GM10847 (cell line): ENCODE data around the gene MMP21.

Experiments
- POLR2A ChIP-seq: IDR thresholded peaks from 2 replicates; pipeline ENCODE4 v1.6.1; 2011; ENCODE audit not compliant: insufficient read length; ENCODE audit errors: extremely low read depth

MMP21 gene

DNA sequence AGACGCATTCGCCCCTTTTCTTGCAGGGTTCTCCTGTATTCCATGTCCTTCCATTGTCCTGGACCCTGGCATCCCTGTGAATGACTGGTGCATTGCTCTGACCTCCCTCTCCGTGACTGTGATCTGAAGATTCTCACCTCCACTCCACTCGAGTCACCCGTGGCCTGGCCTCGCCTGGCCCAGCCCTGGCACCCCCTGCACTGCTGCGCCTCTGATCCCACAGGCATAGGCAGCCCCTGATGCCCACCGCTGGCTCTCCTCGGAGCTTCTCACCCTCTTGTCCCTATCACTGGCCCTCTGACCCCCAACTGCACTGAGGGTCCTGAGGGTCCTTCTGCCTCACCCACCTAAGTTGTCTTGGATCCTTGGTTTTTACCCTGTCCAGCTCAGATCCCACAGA lies 2.2 kb upstream of the MMP21 start:
- no peak for TF ChIP-seq POLR2A

DNA sequence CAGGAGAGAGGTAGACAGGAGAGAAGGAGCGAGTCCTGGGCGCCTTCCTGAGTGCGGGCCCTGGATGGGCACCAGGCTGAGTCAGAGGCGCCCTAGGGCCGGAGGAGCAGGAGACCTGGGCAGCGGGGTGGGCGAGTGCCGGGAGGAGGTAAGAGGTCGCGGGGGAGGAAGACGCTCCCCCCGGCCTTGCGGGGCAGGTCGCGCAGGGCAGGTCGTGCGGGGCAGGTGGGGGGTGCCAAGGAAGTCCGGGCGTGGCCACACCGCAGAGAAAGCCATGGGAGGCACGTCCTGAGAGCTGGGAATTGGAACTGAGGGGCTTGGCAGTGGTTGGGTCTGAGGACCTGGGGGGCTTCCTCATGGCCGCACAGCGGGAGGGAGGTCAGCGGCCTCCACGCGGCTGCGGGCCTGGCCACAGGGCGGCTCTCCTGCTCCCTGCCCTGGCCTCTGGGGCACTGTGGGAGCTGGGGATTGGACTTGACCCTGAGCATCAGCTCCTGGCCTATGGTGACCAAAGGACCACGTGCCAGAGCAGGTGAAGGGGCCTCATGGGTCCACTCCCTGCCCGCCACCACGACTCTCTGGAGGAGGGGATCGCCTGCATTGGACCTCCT lies 935 bp downstream of the MMP21 start:
- TF ChIP-seq POLR2A, result no peak

DNA sequence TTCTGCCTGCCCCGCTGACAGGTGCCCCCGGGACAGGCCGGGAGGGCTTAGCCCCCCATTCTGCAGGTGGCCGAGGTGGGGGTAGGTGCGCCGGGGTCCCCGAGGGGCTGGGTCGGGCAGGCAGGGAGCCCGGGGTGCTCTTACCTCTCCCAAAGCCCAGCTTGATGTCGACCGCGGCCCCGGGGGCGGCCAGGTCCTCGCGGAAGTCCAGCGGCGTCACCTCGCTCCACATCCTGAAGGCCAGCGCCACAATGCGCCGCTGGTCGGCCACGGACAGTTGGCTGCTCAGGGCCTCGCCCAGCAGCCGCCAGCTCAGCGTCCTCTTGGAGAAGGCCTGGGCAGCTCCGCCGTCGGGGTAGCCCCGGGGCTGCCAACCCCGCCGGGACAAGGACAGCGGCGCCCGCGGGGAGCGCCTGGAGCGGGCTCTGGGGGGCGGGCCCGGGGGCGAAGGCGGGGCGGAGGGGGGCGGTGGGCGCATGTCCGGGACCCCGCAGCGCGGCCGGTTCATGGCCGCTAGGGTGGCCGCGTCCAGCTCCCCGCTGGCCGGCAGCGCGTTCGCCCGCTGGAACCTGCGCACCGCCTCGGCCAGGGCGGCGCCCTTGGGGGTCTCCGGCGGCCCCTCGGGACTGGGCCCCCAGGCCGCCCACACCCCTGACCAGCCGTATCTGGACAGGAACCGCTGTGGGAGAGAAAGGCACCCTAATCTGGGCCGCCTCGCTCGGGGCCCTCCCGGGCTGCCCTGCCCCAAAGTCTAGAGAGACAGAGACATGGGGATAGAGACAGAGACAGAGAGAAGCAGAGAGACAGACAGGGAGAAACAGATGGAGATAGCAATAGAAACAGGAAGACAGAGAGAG lies 1.7 kb downstream of the MMP21 start:
- no peak for TF ChIP-seq POLR2A

DNA sequence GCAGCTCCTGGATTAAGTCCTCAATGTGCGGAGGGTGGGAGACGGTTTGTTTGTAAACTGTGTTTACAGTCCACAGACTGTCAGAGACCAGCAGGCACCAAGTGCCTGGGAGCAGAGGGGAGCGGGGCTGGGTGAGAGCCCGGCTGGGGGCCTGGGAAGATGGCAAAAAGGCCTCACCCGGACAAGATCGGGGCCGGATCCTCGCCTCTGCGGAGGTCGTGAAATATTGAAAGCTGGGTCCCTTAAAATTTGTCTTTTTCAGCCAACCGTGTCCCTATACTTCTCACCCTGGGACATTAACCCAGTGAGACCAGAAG lies 2.8 kb downstream of the MMP21 start:
- TF ChIP-seq POLR2A, result no peak

DNA sequence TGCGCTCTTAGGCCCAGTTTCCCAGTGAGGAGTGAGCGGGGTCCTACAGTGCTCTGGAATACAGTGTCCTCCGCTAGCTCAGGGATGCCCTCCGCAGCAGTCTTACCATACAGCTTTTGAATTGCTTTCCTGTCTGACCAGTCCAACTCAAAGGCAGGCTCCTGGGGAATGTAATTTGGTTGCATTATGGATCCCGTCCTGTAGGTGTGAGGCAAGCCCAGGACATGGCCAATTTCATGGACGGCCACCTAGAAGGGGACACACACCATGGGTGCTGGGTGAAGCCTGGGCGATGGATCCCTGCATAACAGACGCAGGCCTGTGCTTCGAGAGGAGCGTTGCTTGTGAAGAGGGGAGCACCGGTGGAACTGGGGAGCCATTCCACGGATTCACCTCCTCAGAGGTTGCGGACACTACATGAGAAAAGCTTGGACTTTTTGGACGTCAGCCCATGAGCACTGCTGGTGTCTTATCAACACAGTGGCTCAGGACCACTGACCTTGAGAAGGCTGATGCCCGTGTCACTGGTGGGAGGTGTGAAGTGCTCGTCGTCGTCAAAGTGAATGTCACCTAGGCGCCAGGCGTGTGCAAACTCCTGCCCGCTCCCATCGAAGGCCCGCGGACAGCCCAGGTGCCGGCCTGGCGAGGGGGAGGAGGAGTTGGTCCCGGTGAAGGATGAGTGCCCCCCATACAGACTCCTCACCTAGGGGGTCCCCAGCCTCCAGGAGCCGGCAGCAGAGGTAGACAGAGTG lies 3.3 kb downstream of the MMP21 start:
- no peak for TF ChIP-seq POLR2A

DNA sequence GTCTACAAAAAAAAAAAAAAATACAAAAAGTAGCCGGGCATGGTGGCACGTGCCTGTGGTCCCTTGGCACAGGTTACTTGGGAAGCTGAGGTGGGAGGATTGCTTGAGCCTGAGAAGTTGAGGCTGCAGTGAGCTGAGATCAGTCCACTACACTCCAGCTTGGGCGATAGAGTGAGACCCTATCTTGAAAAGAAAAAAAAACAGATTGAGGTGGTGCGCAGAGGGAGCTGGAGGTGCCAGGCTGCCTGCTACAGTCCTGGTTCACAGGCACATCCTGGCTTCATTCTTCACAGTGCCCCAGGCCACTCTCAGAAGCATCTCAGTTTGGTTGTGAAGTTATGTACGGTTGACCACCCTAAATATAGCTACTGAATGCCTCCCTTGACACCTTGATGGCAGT lies 4.8 kb downstream of the MMP21 start:
- no peak for TF ChIP-seq POLR2A

DNA sequence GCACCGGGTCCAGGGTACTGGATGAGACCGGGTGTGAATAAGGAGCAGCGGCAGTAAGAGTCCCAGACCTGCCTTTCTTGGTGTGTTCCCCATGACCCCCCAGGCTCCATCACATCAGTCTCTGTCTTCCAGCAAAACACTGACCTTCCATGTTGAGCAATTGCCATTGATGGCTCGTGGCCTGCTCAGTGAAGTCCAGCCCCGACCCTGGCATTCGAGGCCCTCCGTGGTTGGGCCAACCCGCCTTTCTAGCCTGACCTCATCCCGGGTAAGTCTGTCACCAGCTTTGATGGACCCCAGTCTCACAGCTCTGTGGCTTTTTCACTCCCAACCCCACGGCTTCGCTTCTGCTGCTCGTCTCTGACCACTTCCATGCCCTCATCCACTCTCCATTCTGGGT lies 6.4 kb downstream of the MMP21 start:
- no peak for TF ChIP-seq POLR2A

DNA sequence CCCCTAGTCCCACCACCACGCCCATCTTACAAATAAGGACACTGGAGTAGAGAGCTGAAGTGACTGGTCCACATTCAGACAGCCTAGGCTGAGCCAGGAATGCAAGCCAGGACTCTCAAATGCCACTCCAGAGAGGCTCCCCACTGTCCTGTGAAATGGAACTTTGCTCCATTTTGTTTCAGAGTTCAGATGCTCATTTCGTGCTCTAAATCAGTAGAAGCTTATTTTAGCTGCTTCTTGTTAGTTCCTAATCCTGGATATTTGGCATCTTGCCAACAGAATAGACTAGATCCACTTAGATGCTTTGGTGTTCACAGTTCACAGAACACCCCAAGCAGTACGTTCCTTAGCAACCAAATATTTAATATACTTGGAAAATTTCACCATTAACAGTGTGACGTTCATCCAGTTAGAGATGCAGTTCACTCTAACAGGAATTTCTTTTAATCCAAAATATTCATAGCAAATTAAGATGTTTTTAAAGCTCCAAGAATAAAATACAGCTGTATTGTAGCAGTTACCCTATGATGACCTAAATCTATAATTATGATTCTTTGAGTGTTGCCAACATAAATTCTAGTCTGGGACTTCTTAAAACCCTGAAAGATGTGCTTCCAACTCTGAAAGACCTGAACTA lies 7.3 kb downstream of the MMP21 start:
- no peak for TF ChIP-seq POLR2A

DNA sequence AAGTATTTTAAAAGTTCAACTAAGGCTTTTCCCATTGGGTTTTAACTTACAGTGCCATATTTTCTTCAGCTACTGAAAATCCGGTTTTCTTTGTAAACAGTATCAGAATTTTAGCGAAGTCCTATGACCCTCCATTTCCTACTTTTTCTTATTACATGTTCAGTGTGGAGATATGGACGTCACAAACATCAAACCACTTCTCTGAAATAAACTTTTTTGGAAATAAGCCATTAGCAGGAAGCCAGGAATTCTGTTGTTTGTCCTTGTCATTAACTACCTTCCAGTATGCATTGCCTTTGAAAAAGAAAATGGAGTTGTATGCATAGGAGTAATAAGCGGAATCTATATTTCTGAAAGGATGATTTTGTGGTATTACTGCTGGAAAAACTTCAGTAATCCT lies 9.1 kb downstream of the MMP21 start:
- TF ChIP-seq POLR2A, result no peak

DNA sequence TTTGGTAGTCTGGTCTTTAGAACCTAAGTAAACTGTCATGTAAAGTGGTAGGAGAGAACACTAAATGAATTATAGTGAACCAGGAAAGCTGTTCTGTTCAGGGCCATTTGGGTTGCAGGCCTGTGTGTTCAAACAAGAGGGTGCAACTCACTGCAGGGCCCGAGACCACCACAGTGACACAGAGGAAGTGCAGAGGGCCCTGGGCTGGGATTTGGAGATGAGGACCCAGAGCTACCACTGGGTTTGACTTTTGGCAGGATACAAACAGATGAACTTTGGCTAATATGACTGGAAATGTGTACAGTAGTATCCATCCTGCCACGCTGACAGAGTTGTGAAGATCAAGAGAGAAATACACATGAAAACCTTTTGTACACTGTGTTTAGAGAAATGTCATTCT lies 9.8 kb downstream of the MMP21 start:
- no peak for TF ChIP-seq POLR2A

DNA sequence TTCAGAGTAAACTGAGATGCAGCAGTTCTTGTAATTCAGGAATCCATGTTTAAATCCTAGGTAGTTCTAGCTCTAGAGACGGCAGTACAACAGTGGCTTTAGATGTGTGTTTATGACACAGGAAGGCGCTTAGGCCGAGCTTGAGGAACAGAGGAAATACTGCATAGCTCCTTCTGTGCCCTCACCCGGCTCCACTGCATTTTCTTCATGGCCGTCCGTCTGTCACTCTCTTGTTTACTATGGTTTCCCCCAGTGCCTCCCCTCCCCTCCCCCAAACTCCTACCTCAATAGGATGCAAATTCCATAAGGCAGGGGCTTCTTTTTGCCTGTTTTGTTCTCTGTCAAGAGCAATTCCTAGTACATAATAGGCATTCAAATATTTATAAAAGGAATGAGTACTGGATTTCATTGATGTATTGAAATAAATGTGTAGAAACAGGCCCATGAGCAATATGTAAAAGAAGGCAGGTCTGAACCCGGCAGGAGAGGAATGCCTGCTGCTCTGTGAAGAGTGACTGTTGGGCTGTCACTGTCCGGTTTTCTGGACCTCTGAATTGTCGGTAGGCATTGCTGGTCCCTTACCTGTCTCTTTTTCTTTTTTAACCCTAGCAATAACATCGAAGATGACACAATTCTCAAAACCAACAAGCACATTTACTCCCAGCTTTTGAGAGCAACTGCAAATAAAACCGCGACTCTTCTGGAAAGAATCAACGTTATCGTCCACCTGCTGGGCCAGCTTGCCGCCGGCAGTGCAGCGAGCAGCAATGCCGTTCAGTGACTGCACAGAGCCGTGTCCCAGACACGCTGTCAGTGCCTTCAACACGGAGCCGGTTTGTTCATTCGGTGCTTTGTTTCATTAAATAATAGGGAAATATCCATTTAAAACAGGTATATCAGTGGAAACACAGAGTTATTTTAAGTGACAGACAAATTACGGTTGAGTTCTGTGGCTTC lies 12.7 kb downstream of the MMP21 start:
- no peak for TF ChIP-seq POLR2A

DNA sequence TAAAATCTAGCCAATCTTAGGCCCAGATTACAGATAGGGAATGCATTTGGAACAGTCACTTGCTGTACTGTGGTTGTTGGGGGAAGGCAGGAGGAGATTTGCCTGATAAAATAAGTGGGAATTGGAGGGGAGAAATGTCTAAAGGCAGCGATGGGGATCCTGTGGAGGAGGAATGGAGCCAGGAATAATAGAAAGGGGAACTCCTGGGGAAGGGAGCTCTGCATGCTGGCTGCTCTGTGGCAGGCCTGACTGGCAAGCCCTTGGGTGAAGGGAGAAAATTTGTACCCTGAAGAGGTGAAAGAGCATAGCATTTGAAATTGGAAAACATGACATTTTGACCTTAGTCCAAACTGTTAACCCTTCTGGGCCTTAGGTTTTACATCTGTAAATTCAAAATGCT lies 13.7 kb downstream of the MMP21 start:
- TF ChIP-seq POLR2A, result no peak

DNA sequence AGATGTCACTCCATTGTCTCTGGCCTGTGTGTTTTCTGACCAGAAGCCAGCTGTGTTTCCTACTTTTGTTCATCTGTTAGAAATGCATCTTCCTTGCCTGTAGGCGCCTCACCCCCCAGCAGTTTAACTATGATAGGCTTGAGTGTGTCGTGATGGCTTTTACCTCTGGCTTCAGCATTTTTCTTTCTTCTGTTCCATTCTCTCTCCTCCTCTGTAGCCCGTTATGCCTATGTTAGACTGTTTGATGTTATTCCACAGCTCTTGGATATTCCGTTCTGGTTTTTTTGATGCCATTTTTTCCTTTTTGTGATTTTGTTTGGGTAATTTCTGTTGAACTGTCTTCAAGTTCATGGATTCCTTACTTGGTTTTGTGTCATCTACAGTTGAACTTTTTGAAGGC lies 17.9 kb downstream of the MMP21 start:
- no peak for TF ChIP-seq POLR2A

DNA sequence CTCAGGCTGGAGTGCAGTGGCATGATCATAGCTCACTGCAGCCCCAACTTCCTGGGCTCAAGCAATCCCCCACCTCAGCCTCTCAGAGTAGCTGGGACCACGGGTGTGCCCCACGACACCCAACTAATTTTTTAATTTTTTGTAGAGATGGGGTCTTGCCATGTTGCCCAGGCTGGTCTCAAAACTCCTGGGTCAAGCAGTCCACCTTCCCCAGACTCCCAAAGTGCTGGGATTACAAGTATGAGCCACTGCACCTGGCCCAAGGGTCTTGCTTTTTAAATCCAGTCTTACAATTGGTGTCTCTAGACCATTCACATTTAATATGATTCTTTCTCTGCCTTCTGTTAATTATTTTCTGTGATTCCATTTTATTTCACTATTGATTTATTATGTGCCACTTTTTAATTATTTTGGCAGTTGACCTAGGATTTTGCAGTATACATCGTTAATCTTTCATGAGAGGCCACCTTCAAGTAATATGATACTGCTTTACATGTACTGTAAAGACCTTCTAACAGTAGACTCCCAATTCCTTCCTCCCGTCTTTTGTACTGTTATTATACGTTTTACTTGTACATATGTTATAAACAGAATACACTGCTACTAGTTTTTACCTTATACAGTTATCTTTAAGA lies 18.7 kb downstream of the MMP21 start:
- TF ChIP-seq POLR2A, result no peak
